ENCODE measurements around the gene RPP14.

DNA sequence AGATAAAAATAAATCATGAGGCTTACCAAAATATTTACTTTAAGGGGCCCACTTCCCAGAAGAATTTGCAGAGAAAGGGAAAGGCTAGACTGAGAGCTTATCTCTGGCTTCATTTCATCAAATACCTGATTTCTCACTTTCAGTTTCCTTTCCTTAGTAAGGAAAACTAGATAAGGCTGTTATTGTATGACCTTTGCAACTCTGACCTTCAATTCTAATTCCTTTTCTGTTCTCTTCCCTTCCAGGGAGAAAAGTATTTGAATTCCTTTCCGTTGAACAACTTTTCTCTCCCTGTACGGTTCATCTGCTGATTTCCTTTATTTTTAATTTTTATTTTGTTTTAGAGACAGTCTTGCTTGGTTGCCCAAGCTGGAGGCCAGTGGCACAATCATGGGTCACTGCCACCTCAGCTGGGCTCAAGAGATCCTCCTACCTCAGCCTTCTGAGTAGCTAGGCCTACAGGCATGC lies 19.5 kb downstream of the RPP14 start:
- TF ChIP-seq POLR2A (IDR thresholded peaks at IDR 0.05; ENCODE audit: low read depth) (no peak), POLR2AphosphoS5 (IDR thresholded peaks at IDR 0.05) (no peak), EP300 (IDR thresholded peaks at IDR 0.05) (no peak)
- TF ChIP-seq, protein P1, sequence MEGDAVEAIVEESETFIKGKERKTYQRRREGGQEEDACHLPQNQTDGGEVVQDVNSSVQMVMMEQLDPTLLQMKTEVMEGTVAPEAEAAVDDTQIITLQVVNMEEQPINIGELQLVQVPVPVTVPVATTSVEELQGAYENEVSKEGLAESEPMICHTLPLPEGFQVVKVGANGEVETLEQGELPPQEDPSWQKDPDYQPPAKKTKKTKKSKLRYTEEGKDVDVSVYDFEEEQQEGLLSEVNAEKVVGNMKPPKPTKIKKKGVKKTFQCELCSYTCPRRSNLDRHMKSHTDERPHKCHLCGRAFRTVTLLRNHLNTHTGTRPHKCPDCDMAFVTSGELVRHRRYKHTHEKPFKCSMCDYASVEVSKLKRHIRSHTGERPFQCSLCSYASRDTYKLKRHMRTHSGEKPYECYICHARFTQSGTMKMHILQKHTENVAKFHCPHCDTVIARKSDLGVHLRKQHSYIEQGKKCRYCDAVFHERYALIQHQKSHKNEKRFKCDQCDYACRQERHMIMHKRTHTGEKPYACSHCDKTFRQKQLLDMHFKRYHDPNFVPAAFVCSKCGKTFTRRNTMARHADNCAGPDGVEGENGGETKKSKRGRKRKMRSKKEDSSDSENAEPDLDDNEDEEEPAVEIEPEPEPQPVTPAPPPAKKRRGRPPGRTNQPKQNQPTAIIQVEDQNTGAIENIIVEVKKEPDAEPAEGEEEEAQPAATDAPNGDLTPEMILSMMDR (IDR thresholded peaks at IDR 0.05), result no peak
